Measurements from ENCODE around the gene CCP110. TPM values are rescaled to one million over a fixed set of nuclear protein-coding genes. Genes with fewer than 3 reads are reported as not detected.

CCP110 gene
- total RNA-seq: 14.5 TPM
- 3.5 TPM for polyA plus RNA-seq (ENCODE audit: insufficient read depth, low read depth, low replicate concordance)
- long read RNA-seq, donor 1: 0 reads
- long read RNA-seq, donor 2: 0 reads
- long read RNA-seq, donor 3: 0 reads
- long read RNA-seq, donor 4: 0 reads
- long read RNA-seq, donor 5: 0 reads
- long read RNA-seq, donor 6: 0 reads
- long read RNA-seq, donor 7, full-length matches to known transcripts: 2 of 19 reads
- long read RNA-seq, donor 7, partial matches to known transcripts: 9 of 19 reads
- long read RNA-seq, donor 7, other reads (novel, unspliced or antisense): 8 of 19 reads
- long read RNA-seq, donor 8: 0 reads
- long read RNA-seq, donor 9, full-length matches to known transcripts: 1 of 1 reads
- long read RNA-seq, donor 9, partial matches to known transcripts: 0 of 1 reads
- long read RNA-seq, donor 9, other reads (novel, unspliced or antisense): 0 of 1 reads
- long read RNA-seq, donor 10, partial matches to known transcripts: 5 of 5 reads
- long read RNA-seq, donor 10, other reads (novel, unspliced or antisense): 0 of 5 reads

- Histone ChIP-seq H3K36me3 (ENCODE audit: control insufficient read depth in 2 of 3, insufficient read depth in 3 of 3, low read length in 3 of 3) (peaks cover 0 to 6% (median 0%) of the 10 kb centered on the region in 3 donors), H3K9ac (ENCODE audit: low read length in 3 of 3) (peak within 1 kb of the TSS; percentile 74 to 79 (median 77)), H3K27ac (ENCODE audit: low read depth in 2 of 2, low read length in 2 of 2) (peak within 1 kb of the TSS; percentile 41 to 47), H3K4me3 (ENCODE audit: low read length in 3 of 3) (peak within 1 kb of the TSS; percentile 87 to 90 (median 88)), H3K27me3 (ENCODE audit: control insufficient read depth, insufficient read depth, low read length) (no peaks in the 10 kb centered on the region), H3K4me1 (ENCODE audit: control insufficient read depth in 2 of 3, insufficient read depth in 2 of 3, low read depth in 1 of 3, low read length in 3 of 3) (peaks cover 8 to 13% (median 8%) of the 10 kb centered on the region in 3 donors), H3K9me3 (ENCODE audit: control insufficient read depth in 2 of 3, insufficient read depth in 1 of 3, low read length in 3 of 3) (no peaks in the 10 kb centered on the region)
- TF ChIP-seq CTCF (IDR thresholded peaks at IDR 0.05; ENCODE audit: borderline replicate concordance, extremely low read depth, insufficient read depth): no peak
- FAIRE-seq: peak; percentile 54
- DNase-seq: peak; percentile 96 to 99 (median 98)
- intact Hi-C loops (cut with DNase I): no loop called here
These were observed at the start of gene CCP110 for GRCh38 chr16:19523559-19524355. TSS of gene CCP110 (plus strand) at chr16:19523942. CDS start at chr16:19527882, 3,940 bp downstream.

GRCh38 chr16:19474617-19475016 is 49.1 kb upstream of the CCP110 start:
- no peak for DNase-seq
- FAIRE-seq: no peak
- Histone ChIP-seq H3K9ac (ENCODE audit: low read length in 3 of 3) (no peak overlapping the region), H3K9me3 (ENCODE audit: control insufficient read depth in 2 of 3, insufficient read depth in 1 of 3, low read length in 3 of 3) (peaks cover 0 to 2% (median 0%) of the 10 kb centered on the region in 3 donors), H3K36me3 (ENCODE audit: control insufficient read depth in 2 of 3, insufficient read depth in 3 of 3, low read length in 3 of 3) (no peaks in the 10 kb centered on the region), H3K4me1 (ENCODE audit: control insufficient read depth in 2 of 3, insufficient read depth in 2 of 3, low read depth in 1 of 3, low read length in 3 of 3) (no peaks in the 10 kb centered on the region), H3K27ac (ENCODE audit: low read depth in 2 of 2, low read length in 2 of 2) (no peak overlapping the region), H3K27me3 (ENCODE audit: control insufficient read depth, insufficient read depth, low read length) (no peaks in the 10 kb centered on the region), H3K4me3 (ENCODE audit: low read length in 3 of 3) (no peak overlapping the region)
- TF ChIP-seq CTCF (IDR thresholded peaks at IDR 0.05; ENCODE audit: borderline replicate concordance, extremely low read depth, insufficient read depth): no peak
- intact Hi-C loops (cut with DNase I): no loop called here

- no peak overlapping the region for H3K9ac ChIP-seq (ENCODE audit: low read length in 3 of 3)
- H3K4me1 ChIP-seq (ENCODE audit: control insufficient read depth in 2 of 3, insufficient read depth in 2 of 3, low read depth in 1 of 3, low read length in 3 of 3): no peaks in the 10 kb centered on the region
- no peak overlapping the region for H3K27ac ChIP-seq (ENCODE audit: low read depth in 2 of 2, low read length in 2 of 2)
- no peaks in the 10 kb centered on the region for H3K27me3 ChIP-seq (ENCODE audit: control insufficient read depth, insufficient read depth, low read length)
- TF ChIP-seq CTCF (IDR thresholded peaks at IDR 0.05; ENCODE audit: borderline replicate concordance, extremely low read depth, insufficient read depth): no peak
- intact Hi-C loops (cut with DNase I): no loop called here
- DNase-seq (no peak), FAIRE-seq (no peak)
- H3K36me3 ChIP-seq (ENCODE audit: control insufficient read depth in 2 of 3, insufficient read depth in 3 of 3, low read length in 3 of 3): no peaks in the 10 kb centered on the region
- H3K4me3 ChIP-seq (ENCODE audit: low read length in 3 of 3): no peak overlapping the region
- H3K9me3 ChIP-seq (ENCODE audit: control insufficient read depth in 2 of 3, insufficient read depth in 1 of 3, low read length in 3 of 3): peaks cover 0 to 2% (median 0%) of the 10 kb centered on the region in 3 donors
These were observed 45.2 kb upstream of the CCP110 start for GRCh38 chr16:19478505-19478904.

Data from kidney (tissue), 22 donors.